ENCODE measurements around the gene CPNE8. TPM values are rescaled to one million over a fixed set of nuclear protein-coding genes. Genes with fewer than 3 reads are reported as not detected.

Gene CPNE8
- total and polyA plus RNA-seq, 2 of the 4 experiments (the other 2 are of a cell fraction), result not detected

DNA sequence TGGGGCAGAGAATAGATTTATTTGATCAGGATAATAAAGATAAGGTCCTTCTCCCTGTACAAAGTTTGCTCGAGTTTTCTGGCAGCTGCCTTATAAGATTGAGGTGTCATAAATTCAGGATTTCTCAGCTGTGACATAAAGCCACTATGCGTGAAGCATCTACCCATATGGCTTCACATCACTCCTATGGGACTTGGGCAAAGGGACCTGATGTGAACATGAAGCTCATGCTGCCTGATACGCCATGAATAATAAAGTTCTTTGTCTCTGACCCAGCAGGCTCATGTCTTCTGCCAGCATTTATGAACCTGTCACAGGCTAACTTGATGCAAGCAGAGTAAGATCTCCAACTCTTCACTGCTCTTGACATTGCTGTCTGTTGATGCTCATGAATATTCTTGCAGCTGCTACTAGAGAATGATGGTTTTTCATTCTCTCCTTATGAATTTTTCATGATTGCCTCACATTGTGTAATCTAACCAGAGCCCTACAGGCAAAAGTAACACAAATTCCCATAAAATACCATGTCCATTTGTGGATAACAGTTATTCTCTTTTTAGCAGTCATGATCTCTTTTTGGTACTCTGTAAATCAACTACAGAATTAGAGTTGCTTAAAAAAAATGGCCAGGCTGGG is 49.0 kb upstream of the CPNE8 start:
- H3K4ac ChIP-seq (ENCODE audit: low read depth, low read length), result no peak overlapping the region
- no peaks in the 10 kb centered on the region for H3K9me1 ChIP-seq (ENCODE audit: insufficient read depth, low read length)
- no peaks in the 10 kb centered on the region for H4K20me1 ChIP-seq (ENCODE audit: insufficient read depth, low read length)
- no peak overlapping the region for H3K23ac ChIP-seq (ENCODE audit: low read depth, low read length)
- H3K56ac ChIP-seq (ENCODE audit: extremely low read depth, insufficient read depth, low read length), result no peak overlapping the region
- H4K8ac ChIP-seq (ENCODE audit: low read depth in 2 of 2, low read length in 2 of 2), result no peak overlapping the region
- H3K36me3 ChIP-seq (ENCODE audit: control insufficient read depth, insufficient read depth, low read length), result no peaks in the 10 kb centered on the region
- H3K14ac ChIP-seq (replicated peaks; ENCODE audit: low read depth, low read length), result no peak overlapping the region
- ChIA-PET POLR2A (ENCODE audit: unreplicated experiment) (no interaction called here), CTCF (interaction anchor here (0.8 kb wide), 1 partner anchor 933 kb away, joined by 3 read pairs; no protein-coding TSS in a partner anchor)
- no peak overlapping the region for H2AK9ac ChIP-seq (replicated peaks; ENCODE audit: low read depth, low read length, poor library complexity)
- DNase-seq (no peak), ATAC-seq (ENCODE audit: low read depth) (no peak)
- in situ Hi-C loops (cut with MboI; ENCODE audit: low sequenced_read_pairs) (no loop called here), dilution Hi-C loops (cut with HindIII; ENCODE audit: low sequenced_read_pairs, unreplicated experiment) (no loop called here), intact Hi-C loops (cut with micrococcal nuclease) (no loop called here)
- WGBS, 2 experiments (ENCODE audit: extremely low coverage in 2 of 2, insufficient read length in 1 of 2), result no CpG with 5 or more reads among the region's 3 CpGs
- H3K18ac ChIP-seq (ENCODE audit: low read depth, low read length), result no peak overlapping the region
- H3K9ac ChIP-seq (ENCODE audit: low read depth, low read length), result no peak overlapping the region
- no peak overlapping the region for H3K4me3 ChIP-seq (ENCODE audit: insufficient read depth, low read depth, low read length)
- H2BK15ac ChIP-seq (ENCODE audit: low read depth, low read length), result no peak overlapping the region
- H4K5ac ChIP-seq (ENCODE audit: low read depth, low read length), result no peak overlapping the region
- no peaks in the 10 kb centered on the region for H3K4me1 ChIP-seq (ENCODE audit: control insufficient read depth, insufficient read depth, low read length)
- H3K4me2 ChIP-seq (ENCODE audit: low read depth, low read length), result no peak overlapping the region
- TF ChIP-seq RCOR1 (IDR thresholded peaks at IDR 0.05; ENCODE audit: insufficient replicate concordance, low read length), result no peak
- no peak for TF ChIP-seq SMC3 (IDR thresholded peaks at IDR 0.05; ENCODE audit: low read depth, low read length)
- TF ChIP-seq NFE2L2 (IDR thresholded peaks at IDR 0.05; ENCODE audit: low read depth, low read length), result no peak
- no peak for TF ChIP-seq MAZ (IDR thresholded peaks at IDR 0.05; ENCODE audit: borderline replicate concordance, low read depth, low read length)
- TF ChIP-seq, protein P1, sequence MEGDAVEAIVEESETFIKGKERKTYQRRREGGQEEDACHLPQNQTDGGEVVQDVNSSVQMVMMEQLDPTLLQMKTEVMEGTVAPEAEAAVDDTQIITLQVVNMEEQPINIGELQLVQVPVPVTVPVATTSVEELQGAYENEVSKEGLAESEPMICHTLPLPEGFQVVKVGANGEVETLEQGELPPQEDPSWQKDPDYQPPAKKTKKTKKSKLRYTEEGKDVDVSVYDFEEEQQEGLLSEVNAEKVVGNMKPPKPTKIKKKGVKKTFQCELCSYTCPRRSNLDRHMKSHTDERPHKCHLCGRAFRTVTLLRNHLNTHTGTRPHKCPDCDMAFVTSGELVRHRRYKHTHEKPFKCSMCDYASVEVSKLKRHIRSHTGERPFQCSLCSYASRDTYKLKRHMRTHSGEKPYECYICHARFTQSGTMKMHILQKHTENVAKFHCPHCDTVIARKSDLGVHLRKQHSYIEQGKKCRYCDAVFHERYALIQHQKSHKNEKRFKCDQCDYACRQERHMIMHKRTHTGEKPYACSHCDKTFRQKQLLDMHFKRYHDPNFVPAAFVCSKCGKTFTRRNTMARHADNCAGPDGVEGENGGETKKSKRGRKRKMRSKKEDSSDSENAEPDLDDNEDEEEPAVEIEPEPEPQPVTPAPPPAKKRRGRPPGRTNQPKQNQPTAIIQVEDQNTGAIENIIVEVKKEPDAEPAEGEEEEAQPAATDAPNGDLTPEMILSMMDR (conservative IDR thresholded peaks at IDR 0.05; ENCODE audit: low read depth, low read length), result no peak
- TF ChIP-seq, protein P2, sequence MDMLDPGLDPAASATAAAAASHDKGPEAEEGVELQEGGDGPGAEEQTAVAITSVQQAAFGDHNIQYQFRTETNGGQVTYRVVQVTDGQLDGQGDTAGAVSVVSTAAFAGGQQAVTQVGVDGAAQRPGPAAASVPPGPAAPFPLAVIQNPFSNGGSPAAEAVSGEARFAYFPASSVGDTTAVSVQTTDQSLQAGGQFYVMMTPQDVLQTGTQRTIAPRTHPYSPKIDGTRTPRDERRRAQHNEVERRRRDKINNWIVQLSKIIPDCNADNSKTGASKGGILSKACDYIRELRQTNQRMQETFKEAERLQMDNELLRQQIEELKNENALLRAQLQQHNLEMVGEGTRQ (IDR thresholded peaks at IDR 0.05; ENCODE audit: low read depth, low read length), result no peak
- no peak for TF ChIP-seq RAD21 (IDR thresholded peaks at IDR 0.05; ENCODE audit: low read length)
- no peak for TF ChIP-seq BHLHE40 (IDR thresholded peaks at IDR 0.05; ENCODE audit: low read depth, low read length)
- TF ChIP-seq CEBPB (IDR thresholded peaks at IDR 0.05; ENCODE audit: low read depth, low read length), result no peak
- TF ChIP-seq, protein P3, sequence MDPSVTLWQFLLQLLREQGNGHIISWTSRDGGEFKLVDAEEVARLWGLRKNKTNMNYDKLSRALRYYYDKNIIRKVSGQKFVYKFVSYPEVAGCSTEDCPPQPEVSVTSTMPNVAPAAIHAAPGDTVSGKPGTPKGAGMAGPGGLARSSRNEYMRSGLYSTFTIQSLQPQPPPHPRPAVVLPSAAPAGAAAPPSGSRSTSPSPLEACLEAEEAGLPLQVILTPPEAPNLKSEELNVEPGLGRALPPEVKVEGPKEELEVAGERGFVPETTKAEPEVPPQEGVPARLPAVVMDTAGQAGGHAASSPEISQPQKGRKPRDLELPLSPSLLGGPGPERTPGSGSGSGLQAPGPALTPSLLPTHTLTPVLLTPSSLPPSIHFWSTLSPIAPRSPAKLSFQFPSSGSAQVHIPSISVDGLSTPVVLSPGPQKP (IDR thresholded peaks at IDR 0.05; ENCODE audit: borderline replicate concordance, low read depth, low read length), result no peak
- TF ChIP-seq MXI1 (IDR thresholded peaks at IDR 0.05; ENCODE audit: borderline replicate concordance, low read depth, low read length), result no peak
- no peak for TF ChIP-seq POLR2A (IDR thresholded peaks at IDR 0.05; ENCODE audit: low read depth, low read length)
- TF ChIP-seq CHD1 (IDR thresholded peaks at IDR 0.05; ENCODE audit: low read depth, low read length), result no peak
- TF ChIP-seq MAFK (IDR thresholded peaks at IDR 0.05; ENCODE audit: low read depth, low read length), result no peak
- TF ChIP-seq RFX5 (IDR thresholded peaks at IDR 0.05; ENCODE audit: low read depth, low read length), result no peak
- TF ChIP-seq FOS (IDR thresholded peaks at IDR 0.05; ENCODE audit: low read depth, low read length), result no peak
- H3K27ac ChIP-seq (ENCODE audit: insufficient read depth, low read length), result no peak overlapping the region
- H2AFZ ChIP-seq (replicated peaks; ENCODE audit: low read length, poor library complexity), result no peak overlapping the region
- H3K79me1 ChIP-seq (ENCODE audit: low read depth in 1 of 2, low read length in 2 of 2), result no peaks in the 10 kb centered on the region
- H2AK5ac ChIP-seq (ENCODE audit: low read depth, low read length), result no peak overlapping the region
- H2BK20ac ChIP-seq (ENCODE audit: low read depth, low read length), result no peak overlapping the region
- no peak overlapping the region for H2BK5ac ChIP-seq (ENCODE audit: low read depth, low read length, poor library complexity, severe bottlenecking)
- no peak overlapping the region for H4K91ac ChIP-seq (ENCODE audit: insufficient read depth, low read depth, low read length)
- no peak overlapping the region for H2BK120ac ChIP-seq (ENCODE audit: low read depth, low read length)
- no peaks in the 10 kb centered on the region for H3K27me3 ChIP-seq (ENCODE audit: control insufficient read depth, insufficient read depth, low read length)
- no TSS peak for BruUV-seq (replicated peaks)
- peaks cover 5% of the 10 kb centered on the region for H3K9me3 ChIP-seq (ENCODE audit: control insufficient read depth, insufficient read depth, low read length)
